Mesothelial cell of epicardium (in vitro differentiated cells): ENCODE measurements around the gene BPIFB6. TPM values are rescaled to one million over a fixed set of nuclear protein-coding genes. Genes with fewer than 3 reads are reported as not detected.

Experiments used
- DNase-seq, 2 experiments: peaks; one replicate each; pipeline ENCODE4 v3.0.0; 2021; ENCODE audit warnings: low spot score in 2 of 2; ENCODE audit not compliant: unreplicated experiment in 2 of 2
- H3K27ac Mint-ChIP-seq: 2 replicates; pipeline ENCODE4 v1.8.0; 2021; ENCODE audit warnings: mixed read lengths
- H3K27me3 Mint-ChIP-seq: 2 replicates; pipeline ENCODE4 v1.8.0; 2021; ENCODE audit warnings: low read depth, mixed read lengths
- H3K36me3 Mint-ChIP-seq: 2 replicates; pipeline ENCODE4 v1.8.0; 2021; ENCODE audit warnings: mixed read lengths
- H3K4me1 Mint-ChIP-seq: 2 replicates; pipeline ENCODE4 v1.8.0; 2021; ENCODE audit warnings: mixed read lengths
- H3K4me3 Mint-ChIP-seq: 2 replicates; pipeline ENCODE4 v1.8.0; 2021; ENCODE audit warnings: mild to moderate bottlenecking, moderate library complexity, mixed read lengths
- H3K9me3 Mint-ChIP-seq: 2 replicates; pipeline ENCODE4 v1.8.0; 2021; ENCODE audit warnings: mixed read lengths
- CTCF ChIP-seq: fragments of 200-600 bp; sonication (generic); IDR thresholded peaks from one replicate; pipeline ENCODE4 v1.5.0; 2021; ENCODE audit warnings: antibody characterized with exemption; ENCODE audit not compliant: unreplicated experiment
- total RNA-seq: library from RNA; stranded (reverse); gene quantifications from 3 replicates; pipeline ENCODE4 v1.2.1, GENCODE V29; 2021

Gene BPIFB6
- total RNA-seq, 1 donor from 2014 or later: not detected

DNA sequence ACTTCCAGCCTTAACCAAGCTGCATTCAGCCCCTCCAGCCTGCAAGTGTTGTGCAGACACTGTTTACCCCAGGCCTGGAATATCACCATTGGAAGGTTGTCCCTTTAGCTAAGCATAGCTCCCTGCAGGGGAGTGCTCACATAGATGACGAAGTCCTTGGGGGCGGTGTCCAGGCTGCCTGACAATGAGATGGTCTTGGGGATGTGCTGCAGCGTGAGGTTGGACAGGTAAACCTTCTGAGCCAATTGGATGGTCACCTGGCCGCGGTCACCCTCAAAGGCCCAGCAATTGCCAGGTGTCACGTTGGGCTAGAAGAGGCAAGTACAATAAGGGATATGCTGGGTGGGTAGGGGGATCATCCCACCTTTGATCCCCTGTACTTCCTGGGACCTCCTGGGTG is 45.9 kb upstream of the BPIFB6 start:
- DNase-seq: no peak
- Mint-ChIP-seq H3K27me3 (no peaks in the 10 kb centered on the region), H3K4me1 (peaks cover 4% of the 10 kb centered on the region), H3K36me3 (no peaks in the 10 kb centered on the region), H3K27ac (no peak overlapping the region), H3K4me3 (no peak overlapping the region), H3K9me3 (peaks cover 4% of the 10 kb centered on the region)
- TF ChIP-seq CTCF: no peak

DNA sequence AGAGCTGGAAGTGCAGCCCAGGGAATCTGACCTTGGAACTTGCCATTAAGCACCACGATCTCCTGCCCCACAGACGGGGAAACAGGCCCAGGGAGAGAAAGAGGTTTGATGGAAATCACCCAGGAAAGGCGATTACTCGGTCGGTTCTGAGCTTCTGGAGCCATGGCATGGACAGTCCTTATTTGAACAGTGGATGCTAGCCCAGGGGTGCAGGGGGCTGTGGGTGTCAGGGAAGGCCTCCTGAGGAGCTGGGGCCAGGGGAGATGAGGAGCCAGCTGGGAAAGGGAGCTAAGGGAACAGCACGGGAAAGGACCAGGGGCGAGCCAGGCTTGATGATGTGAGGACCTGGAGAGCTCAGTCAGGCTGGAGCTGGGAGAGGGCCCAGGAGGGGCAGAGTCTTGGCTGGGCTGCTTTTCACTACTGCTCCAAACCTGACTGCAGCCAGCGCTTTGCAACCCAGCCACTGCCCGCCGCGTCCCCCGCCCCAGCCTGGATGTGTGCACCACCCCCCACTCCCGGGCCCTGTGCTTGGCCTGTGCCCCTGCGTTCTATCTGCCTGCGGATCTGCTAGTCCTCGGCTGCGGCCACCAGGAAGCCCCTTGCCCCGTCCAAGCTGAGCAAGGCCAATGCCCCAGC is 45.0 kb upstream of the BPIFB6 start:
- H3K27me3 Mint-ChIP-seq: no peaks in the 10 kb centered on the region

GRCh38 chr20:32987044-32987825 is 44.2 kb upstream of the BPIFB6 start:
- no peak for DNase-seq
- Mint-ChIP-seq H3K27me3 (no peaks in the 10 kb centered on the region), H3K9me3 (no peaks in the 10 kb centered on the region), H3K4me3 (no peak overlapping the region), H3K36me3 (no peaks in the 10 kb centered on the region), H3K27ac (no peak overlapping the region), H3K4me1 (peaks cover 4% of the 10 kb centered on the region)
- no peak for TF ChIP-seq CTCF

More for the DNA sequence above, 45.0 kb upstream of the BPIFB6 start:
- no peak for DNase-seq
- no peak overlapping the region for H3K4me3 Mint-ChIP-seq
- no peaks in the 10 kb centered on the region for H3K36me3 Mint-ChIP-seq
- TF ChIP-seq CTCF: no peak
- no peak overlapping the region for H3K27ac Mint-ChIP-seq
- peaks cover 4% of the 10 kb centered on the region for H3K4me1 Mint-ChIP-seq
- peaks cover under 1% of the 10 kb centered on the region for H3K9me3 Mint-ChIP-seq

- no peak overlapping the region for H3K4me3 Mint-ChIP-seq
- H3K27me3 Mint-ChIP-seq: no peaks in the 10 kb centered on the region
- no peak overlapping the region for H3K27ac Mint-ChIP-seq
- no peak for DNase-seq
- no peaks in the 10 kb centered on the region for H3K4me1 Mint-ChIP-seq
- no peak for TF ChIP-seq CTCF
- H3K9me3 Mint-ChIP-seq: no peaks in the 10 kb centered on the region
- H3K36me3 Mint-ChIP-seq: no peaks in the 10 kb centered on the region
These were observed 43.4 kb upstream of the BPIFB6 start for GRCh38 chr20:32988008-32988407.

- H3K4me3 Mint-ChIP-seq: no peak overlapping the region
- H3K36me3 Mint-ChIP-seq: no peaks in the 10 kb centered on the region
- DNase-seq: no peak
- H3K27me3 Mint-ChIP-seq: no peaks in the 10 kb centered on the region
- TF ChIP-seq CTCF: no peak
- no peak overlapping the region for H3K27ac Mint-ChIP-seq
- no peaks in the 10 kb centered on the region for H3K4me1 Mint-ChIP-seq
- H3K9me3 Mint-ChIP-seq: peaks cover 4% of the 10 kb centered on the region
These were observed 41.8 kb upstream of the BPIFB6 start for GRCh38 chr20:32989507-32990283.
